Measurements from ENCODE around the gene LRIT1.

LRIT1 gene

DNA sequence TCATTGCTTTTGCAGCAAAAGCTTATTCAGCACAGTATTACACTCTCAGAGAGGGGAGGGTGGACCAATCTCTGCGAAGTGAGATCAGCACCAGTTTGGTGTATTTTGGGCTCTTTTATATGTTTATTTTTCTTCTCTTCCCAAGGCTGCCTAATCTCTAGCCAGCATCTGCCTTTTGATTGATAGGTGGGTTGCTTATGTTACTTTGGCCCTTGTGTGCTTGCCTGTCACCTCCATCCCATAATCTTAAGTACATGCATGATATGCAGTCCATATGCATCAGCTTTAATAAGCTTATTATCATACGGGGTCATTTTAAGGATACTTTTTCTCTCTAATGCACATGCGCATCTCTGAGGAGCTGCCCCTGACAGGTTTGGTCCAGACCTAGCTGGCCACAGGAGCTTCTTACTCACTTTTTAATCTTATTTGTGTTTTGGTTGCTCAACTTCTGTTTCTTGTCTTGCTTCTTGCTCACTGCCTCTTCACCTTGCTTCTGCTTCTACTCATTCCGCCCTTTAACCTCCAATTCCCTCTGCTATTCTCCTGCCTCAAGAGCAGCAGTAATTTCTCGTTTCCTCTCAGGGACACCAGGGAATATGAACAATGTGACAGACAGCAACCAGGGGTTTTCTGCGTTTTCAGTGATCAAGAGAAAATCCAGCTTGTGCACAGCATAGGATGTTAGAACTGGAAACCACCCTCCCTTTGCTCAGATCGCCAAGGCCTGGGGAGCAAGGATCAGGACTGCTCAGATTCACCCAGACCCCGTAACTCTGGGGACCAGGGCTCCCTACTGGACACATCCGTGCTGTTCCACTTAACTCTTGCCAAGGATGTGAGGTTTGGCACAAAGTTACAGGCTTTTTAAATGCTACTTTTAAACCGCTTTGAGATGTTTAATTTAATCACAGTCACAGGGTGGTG lies 13.5 kb upstream of the LRIT1 start:
- no peak for DNase-seq (ENCODE audit: low read depth in 2 of 2)

DNA sequence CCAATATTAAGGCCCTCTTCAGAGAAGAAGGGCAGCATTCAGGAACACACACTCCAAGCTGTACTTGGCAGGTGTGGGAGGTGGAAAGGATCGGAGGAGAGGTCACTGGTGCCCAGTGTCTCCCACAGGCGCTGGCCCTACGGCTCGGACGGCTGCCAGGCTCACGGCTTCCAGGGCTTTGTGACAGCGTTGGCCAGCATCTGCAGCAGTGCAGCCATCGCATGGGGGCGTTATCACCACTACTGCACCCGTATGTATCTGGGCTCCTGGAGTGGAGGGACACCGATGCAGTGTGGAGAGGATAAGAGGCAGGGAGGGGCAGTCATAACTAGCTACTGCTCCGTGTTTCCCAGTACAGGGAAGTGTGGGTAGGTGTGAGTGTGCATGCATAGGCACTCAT lies 7.4 kb upstream of the LRIT1 start:
- DNase-seq (ENCODE audit: low read depth in 2 of 2), result no peak

DNA sequence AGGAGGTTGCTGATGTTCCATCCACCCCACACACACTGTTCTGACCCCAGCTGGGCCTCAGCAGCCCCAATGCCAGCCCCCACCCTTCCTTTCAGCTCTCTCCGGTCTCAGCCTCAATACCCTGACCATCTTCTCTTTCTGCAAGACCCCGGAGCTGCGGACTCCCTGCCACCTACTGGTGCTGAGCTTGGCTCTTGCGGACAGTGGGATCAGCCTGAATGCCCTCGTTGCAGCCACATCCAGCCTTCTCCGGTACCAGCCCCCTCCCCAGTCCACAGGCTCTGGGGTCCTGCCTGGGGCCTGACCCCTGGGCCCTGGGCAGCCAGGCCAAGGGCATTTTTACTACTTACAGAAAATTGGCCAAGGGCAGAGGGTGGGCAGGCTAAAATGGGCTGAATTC lies 6.2 kb upstream of the LRIT1 start:
- DNase-seq (ENCODE audit: low read depth in 2 of 2), result no peak

DNA sequence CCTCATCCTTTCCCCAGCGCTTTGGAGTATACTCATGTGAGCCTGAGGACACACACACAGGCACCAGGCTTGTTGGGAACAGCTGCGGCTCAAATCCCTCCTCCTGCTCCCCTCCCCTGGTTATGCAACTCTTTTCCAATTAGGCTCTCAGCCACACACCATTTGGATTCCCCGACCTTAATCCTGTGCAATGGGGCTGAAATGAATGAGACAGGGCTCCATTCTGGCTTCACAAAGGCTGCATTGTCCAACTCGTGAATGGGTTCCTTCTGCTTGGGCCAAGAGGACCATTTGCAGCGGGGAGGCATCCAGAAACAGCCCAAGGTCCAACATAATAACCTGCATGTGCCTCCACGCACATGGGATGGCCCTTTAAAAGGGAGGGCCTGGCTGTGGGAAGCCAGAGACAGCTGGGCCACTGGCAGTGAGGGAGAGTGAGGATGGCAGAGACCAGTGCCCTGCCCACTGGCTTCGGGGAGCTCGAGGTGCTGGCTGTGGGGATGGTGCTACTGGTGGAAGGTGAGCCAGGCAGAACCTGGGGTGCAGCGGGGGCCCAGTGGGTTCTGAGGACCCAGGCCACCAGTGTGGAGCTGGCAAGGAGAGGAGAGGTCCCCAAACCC lies 3.4 kb upstream of the LRIT1 start, which contains the start of gene RGR:
TSS of gene RGR (plus strand) at position 403 of the 620 bp plus-strand sequence. CDS start at position 441, 38 bp downstream.
- no peak for DNase-seq (ENCODE audit: low read depth in 2 of 2)

DNA sequence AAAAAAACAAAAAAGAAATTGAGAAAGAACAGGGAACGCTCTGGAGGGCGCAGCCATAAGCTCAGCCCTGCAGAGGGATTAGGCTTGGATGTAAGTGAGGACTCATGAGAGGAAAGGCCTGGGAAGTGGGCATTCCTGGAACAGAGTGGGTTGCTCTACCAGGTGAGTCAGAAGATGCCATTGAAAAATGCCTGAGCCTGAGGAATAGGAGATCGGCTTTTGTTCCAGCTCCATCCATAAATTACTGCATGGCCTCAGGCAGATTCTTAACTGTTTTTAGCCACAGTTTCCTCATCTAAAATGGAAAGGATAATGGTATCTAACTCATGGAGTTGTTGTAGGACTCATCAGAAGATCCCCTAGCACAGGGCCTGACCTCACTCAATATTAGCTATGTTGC lies 2.4 kb upstream of the LRIT1 start:
- DNase-seq (ENCODE audit: low read depth in 2 of 2), result no peak

DNA sequence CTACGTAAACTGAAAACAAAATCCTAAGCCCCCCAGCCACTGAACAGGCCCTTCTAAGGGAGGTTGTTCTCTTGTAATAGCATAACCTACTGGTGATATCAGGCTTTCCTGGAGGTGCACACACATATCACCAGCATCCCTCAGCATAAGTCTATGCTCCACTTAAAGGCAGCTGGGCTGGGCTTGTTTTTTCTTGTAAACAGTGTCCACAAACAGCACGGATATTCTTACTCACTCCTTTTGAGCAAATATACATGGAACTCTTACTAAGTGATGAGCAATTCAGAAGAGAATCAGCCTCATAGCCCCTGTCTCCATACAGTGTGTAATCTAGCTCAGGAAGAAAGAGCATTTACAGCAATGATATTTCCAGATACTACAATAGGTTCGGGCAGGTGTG lies 2.4 kb downstream of the LRIT1 start:
- DNase-seq (ENCODE audit: low read depth in 2 of 2), result no peak

DNA sequence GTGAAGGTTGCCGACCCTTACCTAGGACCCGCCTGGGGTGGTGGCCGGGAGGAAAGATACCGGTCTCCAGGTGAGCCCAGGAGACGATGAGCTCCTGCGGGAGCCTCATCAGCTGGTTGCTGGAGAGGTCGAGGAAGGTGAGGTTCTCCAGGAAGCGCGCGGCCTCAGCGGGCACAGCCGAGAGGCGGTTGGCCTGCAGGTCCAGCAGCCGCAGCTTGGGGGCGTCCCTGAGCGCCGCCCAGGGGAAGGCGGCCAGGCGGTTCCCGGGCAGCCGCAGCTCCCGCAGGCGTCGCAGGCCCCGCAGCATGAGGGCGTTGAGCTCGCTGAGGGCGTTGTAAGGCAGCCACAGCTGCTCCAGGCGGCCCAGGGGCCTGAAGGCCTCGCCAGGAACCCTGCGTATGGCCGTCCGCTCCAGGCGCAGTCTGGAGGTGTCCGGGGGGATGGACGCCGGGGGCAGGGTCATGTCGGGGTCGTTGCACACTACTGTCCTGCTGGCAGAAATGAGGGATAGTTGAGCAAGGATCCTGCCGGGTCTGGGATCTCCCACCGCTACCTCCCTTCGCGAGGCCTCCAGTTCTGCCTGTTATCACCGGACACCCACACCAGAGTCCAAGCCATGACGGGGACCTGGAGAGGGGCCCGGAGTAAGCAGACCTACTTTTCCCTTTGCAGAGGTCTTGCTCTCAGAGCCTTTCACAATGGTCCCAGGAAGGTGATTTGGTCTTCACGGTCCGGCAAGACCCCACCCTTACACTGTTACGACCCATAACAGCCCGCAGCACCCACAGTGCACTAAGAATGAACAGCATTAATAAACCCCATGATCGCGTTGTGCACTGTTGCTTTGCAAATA lies 3.9 kb downstream of the LRIT1 start:
- peak in 1 of 2 donors; percentile 6 for DNase-seq (ENCODE audit: low read depth in 2 of 2)

DNA sequence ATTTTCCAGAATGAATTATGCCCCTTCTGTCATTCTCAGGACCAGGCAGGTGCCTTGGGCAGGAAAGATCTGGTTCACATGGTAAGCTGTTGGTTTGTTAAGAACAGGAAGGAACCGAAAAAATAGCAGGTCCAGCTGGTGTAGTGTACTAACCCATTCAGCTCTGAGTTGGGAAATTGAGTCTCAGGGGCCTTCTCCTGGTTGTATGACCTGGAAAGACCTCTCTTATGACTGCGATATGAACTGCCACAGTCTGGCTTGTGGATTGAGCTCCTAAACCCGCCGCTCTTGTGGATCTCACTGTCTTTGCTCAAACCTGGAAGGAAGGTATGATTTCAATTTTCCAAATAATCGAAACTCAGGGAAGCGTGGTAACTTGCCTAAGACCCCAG lies 4.5 kb downstream of the LRIT1 start:
- DNase-seq (ENCODE audit: low read depth in 2 of 2), result no peak

DNA sequence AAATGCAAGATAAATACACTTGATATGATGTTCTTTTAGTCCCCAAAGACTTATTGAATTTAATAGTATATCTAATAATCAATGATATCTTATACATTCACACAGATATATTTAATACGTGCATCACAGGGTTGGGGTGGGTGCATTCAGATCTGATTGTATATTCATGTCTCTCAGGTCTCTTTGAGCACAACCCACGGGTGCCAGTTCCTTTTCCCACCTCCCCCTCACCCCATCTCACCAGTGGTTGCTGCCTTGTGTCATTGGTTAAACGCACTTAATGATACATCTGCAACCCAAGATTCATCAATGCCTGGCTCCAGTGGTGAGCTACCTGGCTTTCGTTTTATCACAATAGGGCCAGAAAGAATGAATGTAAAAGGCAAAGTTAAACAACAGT lies 6.2 kb downstream of the LRIT1 start:
- DNase-seq (ENCODE audit: low read depth in 2 of 2), result no peak

DNA sequence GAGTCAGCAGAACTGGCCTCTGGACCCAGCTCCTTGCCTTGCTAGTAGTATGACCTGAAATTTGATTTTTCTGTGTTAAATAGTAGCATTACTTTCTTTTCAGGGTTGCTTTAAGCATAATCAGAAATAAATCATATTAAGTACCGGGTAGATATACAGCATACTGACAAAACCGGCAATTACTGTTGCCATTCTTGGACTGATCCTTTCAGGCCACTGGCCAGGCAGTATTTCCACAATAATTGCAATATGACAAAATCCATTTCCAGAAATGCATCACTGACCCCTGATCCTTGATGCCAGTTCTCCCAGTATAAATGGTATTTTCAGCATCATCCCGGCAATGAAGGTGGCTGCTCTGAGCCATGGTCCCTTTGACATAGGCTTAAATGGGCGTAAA lies 6.9 kb downstream of the LRIT1 start:
- DNase-seq (ENCODE audit: low read depth in 2 of 2), result no peak

DNA sequence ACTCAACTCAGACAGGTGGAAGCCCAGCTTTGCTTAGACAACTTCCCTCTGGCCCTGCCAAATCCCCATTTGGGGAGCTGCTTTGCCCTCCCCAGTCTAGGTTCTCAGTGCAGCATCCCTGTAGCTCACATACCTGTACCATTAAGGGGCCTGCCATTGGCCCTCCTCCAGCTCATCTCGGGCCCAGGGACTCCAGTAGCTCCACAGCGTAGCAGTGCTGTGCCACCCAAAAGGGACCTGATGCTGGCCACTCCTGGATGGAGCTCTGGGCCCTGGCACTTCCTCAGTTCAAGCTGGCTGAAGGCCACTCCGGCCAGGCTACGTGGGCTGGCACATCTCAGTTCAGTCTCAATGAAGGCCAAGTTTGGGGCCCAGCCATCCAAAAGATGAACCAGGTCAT lies 7.4 kb downstream of the LRIT1 start:
- no peak for DNase-seq (ENCODE audit: low read depth in 2 of 2)

DNA sequence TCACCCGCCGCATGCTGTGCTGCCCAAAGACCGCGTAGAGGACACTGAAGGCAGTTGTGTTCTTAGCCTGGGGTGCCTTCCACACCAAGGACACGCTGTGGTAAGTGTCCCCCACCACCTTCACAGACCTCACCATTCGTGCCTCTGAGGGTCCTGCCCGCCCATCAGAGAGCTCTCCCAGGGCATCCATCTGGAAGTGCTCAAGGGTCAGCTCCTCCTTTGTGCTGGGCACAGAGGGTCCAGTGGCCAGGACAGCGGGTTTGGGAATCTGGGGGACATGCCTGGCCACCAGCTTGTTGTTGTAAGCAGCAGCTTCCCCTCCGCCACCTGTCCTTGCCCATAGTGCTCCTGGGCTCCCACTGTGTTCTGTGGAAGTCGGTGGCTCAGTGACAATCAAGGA lies 9.0 kb downstream of the LRIT1 start:
- no peak for DNase-seq (ENCODE audit: low read depth in 2 of 2)

DNA sequence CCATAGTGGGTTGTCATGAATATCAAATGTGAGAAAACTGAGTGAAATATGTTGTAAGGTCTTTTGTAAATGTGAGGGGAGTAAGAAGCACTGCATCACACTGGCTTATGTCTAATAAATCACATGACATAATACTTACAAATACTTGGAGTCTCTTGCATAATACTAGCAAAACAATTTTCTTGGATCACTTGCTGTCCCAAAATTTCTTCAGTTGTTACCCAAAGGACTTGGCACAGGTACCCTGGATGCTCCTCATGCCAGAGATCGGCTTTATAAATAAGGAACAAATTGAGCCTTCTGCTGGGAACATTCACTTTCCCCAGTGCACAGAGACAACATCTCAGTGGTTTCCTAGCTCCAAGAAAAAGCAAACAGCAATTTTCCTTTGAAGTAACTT lies 11.0 kb downstream of the LRIT1 start:
- DNase-seq (ENCODE audit: low read depth in 2 of 2), result no peak

DNA sequence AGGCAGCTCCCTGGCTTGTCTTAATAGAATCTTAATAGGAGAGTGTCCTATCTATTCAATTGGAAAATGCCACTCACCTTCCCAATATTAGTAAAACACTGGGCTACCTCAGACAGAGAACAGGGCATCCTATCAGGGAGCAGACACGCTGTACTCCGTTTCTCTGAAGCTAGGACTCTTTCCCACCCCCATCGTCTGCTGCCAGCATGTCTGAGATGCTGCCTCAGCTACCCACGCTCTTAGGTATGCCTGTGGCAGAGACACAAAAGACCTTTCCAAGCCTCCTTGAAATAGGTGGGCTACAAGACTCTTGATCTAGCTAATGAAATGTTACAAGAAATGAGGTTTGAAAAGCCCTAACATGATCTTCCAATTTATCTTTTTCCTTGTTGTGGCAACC lies 13.5 kb downstream of the LRIT1 start:
- no peak for DNase-seq (ENCODE audit: low read depth in 2 of 2)

DNA sequence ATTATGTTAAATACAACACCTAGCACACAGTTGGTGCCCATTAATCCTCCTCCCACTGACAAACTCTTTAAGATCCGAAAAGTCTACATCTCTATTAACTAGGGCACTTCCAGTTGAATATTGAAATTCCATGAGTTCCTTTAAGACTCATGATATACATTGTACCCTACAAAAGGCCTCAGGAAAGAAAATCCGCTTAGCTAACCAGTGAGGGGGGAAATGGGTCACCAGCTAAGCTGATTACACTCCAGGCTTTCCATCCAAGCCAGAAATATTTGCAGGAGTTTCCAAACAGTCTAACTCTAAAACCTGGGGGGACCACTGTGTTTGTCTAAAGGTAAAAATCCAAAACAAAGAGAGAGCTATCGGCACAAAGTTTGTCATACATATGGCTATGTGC lies 14.7 kb downstream of the LRIT1 start:
- no peak for DNase-seq (ENCODE audit: low read depth in 2 of 2)

DNA sequence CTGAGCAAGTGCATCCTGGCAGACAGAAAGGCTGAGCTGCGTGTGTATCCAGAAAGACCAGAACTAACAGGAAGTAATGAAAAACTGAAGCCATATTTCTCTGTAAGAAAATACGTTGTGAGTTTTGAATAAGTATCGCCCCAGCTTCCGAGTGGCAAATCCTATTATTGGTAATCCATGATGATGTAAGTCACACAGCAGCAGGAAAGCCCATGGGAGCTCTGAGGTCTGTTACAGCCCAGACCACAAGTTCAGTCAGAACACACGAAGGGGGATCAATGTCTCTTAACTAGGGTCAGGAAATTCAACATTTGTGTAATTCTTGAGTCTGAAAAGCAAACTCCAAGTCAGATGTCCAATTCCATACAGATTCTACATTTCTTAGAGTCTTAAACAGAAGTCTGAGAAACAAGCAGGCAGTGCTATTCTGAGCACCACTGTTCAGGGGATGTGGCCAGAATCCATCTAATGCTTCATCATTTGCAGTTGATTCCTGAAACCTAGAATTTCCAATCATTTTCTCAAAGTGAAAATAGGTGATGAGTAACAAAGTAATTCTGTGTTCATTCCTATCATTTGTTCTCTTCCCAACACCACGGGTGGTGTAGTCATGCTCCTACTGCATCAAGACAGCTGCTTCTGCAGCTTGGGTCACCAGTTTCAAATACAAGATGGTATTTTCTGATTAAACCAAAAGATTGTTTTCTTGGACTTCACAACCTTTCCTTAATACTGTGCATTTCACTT lies 15.7 kb downstream of the LRIT1 start, which contains the start of gene LRIT2:
TSS of gene LRIT2 (minus strand) at position 118 of the 747 bp plus-strand sequence. CDS start at position 94, 24 bp downstream.
- no peak for DNase-seq (ENCODE audit: low read depth in 2 of 2)

DNA sequence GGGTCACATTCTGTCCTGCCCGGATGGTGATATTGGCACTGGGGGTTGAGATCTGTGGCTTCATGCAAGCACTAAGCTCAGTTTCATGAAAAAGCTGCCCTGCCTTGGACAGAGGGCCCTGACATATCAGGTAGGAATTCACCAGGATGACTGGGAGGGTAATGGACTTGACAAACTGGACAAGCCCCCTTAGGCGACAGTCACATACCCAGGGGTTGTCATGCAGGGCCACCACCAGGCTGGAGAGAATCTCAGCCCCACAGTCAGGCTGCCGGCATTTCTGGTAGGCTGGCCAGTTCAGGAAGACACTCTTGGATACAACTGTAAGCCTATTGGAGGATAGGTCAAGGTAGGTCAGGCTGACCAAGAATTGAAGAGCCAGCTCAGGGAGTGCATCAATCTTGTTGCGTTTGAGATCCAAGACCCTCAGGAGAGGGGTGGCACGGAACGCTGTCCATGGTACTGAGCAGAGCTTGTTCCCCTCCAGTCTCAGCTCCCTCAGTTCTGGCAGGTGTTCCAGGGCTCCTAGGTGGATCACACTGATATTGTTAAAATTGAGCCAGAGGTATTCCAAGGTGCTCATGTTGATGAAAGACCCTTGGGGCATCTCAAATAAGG lies 16.8 kb downstream of the LRIT1 start:
- DNase-seq (ENCODE audit: low read depth in 2 of 2), result no peak

DNA sequence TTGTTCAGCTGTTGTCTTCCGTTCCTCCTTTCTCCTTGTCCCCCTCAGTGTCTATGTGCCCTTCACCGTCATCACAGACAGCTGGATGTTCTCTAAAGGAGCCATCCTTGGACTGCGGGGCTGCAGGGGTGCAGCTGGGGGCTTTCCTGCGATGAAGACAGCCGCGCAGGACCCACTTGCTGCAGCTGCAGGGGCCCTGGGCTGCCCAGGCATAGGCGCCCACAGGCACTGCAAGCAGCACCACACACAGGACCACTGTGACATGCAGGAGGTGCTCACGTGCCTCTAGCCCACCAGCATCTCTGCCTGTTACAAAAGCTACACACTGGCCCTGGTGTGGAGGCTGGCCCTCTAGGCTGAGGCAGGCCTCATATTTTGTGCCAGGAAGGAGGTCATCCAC lies 19.4 kb downstream of the LRIT1 start:
- no peak for DNase-seq (ENCODE audit: low read depth in 2 of 2)

DNA sequence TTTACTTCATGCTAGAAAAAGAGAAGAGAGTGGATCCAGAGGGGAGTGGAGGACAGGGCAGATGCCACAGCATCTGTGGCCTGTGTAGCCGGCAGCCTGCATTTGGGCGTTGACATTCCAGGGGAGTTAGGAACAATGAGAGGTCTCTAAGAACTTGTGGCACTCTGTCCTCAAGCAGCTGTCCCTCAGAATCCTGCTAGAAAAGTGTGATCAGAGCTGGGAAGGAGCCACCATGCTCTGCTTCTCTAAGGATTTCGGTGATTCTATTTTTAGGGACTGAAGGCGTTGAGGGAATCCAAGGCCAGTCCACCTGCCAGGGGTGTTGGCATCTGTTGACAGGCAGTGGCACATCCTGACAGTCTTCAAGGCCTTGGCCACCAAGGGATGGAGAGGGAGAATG lies 23.6 kb downstream of the LRIT1 start:
- no peak for DNase-seq (ENCODE audit: low read depth in 2 of 2)

DNA sequence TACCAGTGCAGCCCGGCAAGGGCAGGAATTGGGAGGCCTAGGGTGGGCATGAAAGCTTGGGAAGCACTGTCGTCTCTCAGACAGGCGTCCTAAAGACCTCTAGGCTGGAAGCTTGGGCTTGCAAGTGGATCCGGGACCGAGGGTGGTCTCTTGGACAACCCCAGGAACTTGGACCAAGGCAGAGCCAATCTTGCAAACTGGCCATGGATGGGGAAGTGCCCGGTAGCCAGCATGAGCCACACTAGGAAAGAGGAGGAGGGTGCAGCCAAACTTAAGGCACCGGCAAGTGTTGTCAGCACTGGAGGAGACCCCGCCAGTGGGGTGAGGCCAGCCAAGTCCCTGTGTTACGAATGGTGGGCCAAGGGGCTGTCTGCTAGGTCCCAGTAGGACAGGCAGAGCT lies 24.5 kb downstream of the LRIT1 start:
- DNase-seq (ENCODE audit: low read depth in 2 of 2), result no peak

DNA sequence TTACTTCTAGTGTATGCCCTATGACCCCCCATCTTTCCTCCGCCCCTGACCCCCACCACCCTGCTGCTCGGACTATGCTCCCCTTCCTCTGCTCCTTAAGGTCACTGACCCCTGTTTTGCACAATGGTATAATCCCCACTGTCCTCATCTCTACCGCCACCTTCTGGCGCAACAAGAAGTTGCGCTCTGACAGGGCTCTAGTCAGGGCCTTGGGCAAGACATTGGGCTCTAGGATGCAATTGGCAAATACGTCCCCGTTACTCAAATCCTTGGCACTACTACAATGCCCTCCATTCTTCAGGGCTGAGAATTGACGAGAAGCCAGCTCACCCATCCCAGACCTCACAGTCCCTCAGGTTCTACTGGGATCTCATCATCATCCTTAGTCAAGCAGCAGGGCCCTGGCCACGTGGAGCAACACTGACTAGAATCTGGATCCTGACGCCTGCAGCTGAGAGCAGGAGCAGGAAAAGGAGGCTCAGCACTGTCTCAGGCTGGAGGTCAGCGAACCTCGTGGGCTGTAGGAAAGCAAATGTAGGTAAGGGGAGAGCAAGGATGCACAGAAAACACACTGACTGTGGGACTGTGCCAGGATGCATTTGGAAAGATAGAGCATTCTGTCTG lies 26.6 kb downstream of the LRIT1 start:
- DNase-seq (ENCODE audit: low read depth in 2 of 2), result peak; percentile 23 to 28

Data from stimulated activated CD4-positive, alpha-beta T cell treated with anti-CD3 and anti-CD28 coated beads, Interleukin-4, amount 100 ng/mL, for 48 hours (primary cell).